ENCODE data around the gene PSMD8.

Gene PSMD8

GRCh38 chr19:38386971-38387549, 12.7 kb downstream of the PSMD8 start:
- DNase-seq (ENCODE audit: low spot score), result no peak

- DNase-seq (ENCODE audit: low spot score), result peak; percentile 93
These were observed 13.4 kb downstream of the PSMD8 start, which contains the start of gene GGN for GRCh38 chr19:38387550-38388348. Gene GGN (minus strand): TSS chr19:38388034. CDS start chr19:38387261, 773 bp downstream.

- no peak for DNase-seq (ENCODE audit: low spot score)
These were observed 14.2 kb downstream of the PSMD8 start, which contains the start of gene SPRED3 for GRCh38 chr19:38388349-38389100. Gene SPRED3 (plus strand): TSS chr19:38388697. CDS start chr19:38390303, 1,606 bp downstream.

GRCh38 chr19:38389101-38389925, 14.9 kb downstream of the PSMD8 start:
- peak; percentile 34 for DNase-seq (ENCODE audit: low spot score)

- DNase-seq (ENCODE audit: low spot score), result no peak
These were observed 15.9 kb downstream of the PSMD8 start for GRCh38 chr19:38389957-38390924.

GRCh38 chr19:38391911-38392464, 17.6 kb downstream of the PSMD8 start:
- no peak for DNase-seq (ENCODE audit: low spot score)

GRCh38 chr19:38392707-38393308, 18.4 kb downstream of the PSMD8 start:
- DNase-seq (ENCODE audit: low spot score), result no peak

GRCh38 chr19:38394488-38394887, 20.1 kb downstream of the PSMD8 start:
- DNase-seq (ENCODE audit: low spot score), result no peak

GRCh38 chr19:38395381-38396114, 21.2 kb downstream of the PSMD8 start:
- DNase-seq (ENCODE audit: low spot score), result no peak

GRCh38 chr19:38399081-38399480, 24.7 kb downstream of the PSMD8 start:
- DNase-seq (ENCODE audit: low spot score), result no peak

GRCh38 chr19:38399537-38399936, 25.2 kb downstream of the PSMD8 start:
- DNase-seq (ENCODE audit: low spot score), result no peak

GRCh38 chr19:38400361-38400760, 26.0 kb downstream of the PSMD8 start:
- DNase-seq (ENCODE audit: low spot score), result no peak

GRCh38 chr19:38401148-38401547, 26.8 kb downstream of the PSMD8 start:
- no peak for DNase-seq (ENCODE audit: low spot score)

GRCh38 chr19:38402623-38402966, 28.2 kb downstream of the PSMD8 start:
- no peak for DNase-seq (ENCODE audit: low spot score)

GRCh38 chr19:38402967-38403674, 28.8 kb downstream of the PSMD8 start, which contains the start of gene FAM98C:
Gene FAM98C (plus strand): TSS chr19:38403093. CDS start chr19:38403154, 61 bp downstream.
- DNase-seq (ENCODE audit: low spot score), result peak; percentile 95

GRCh38 chr19:38404858-38405257, 30.5 kb downstream of the PSMD8 start:
- DNase-seq (ENCODE audit: low spot score), result no peak

GRCh38 chr19:38405276-38405675, 30.9 kb downstream of the PSMD8 start:
- DNase-seq (ENCODE audit: low spot score), result no peak

GRCh38 chr19:38409631-38410133, 35.3 kb downstream of the PSMD8 start:
- DNase-seq (ENCODE audit: low spot score), result no peak
